GM12878 (cell line): ENCODE measurements around the gene SLC9A3. TPM values are rescaled to one million over a fixed set of nuclear protein-coding genes. Genes with fewer than 3 reads are reported as not detected.

ENCODE experiments used
- BACH1 ChIP-seq: fragments of 450-650 bp; IDR thresholded peaks from 2 replicates; pipeline ENCODE4 v1.6.1; 2017; ENCODE audit warnings: mild to moderate bottlenecking, borderline replicate concordance
- BCL11A ChIP-seq: IDR thresholded peaks from 2 replicates; pipeline ENCODE4 v1.6.1; 2011; ENCODE audit warnings: low read depth, low read length
- BMI1 ChIP-seq: fragments of 450-650 bp; IDR thresholded peaks from 2 replicates; pipeline ENCODE4 v1.6.1; 2016; ENCODE audit warnings: mild to moderate bottlenecking, moderate library complexity, borderline replicate concordance
- BRCA1 ChIP-seq: IDR thresholded peaks from 2 replicates; pipeline ENCODE4 v1.6.1; 2011; ENCODE audit warnings: low read depth, low read length, improper control_type of control experiment
- CREB1 ChIP-seq: IDR thresholded peaks from 2 replicates; pipeline ENCODE4 v1.6.1; 2012; ENCODE audit warnings: low read depth, mild to moderate bottlenecking, inconsistent platforms
- ELK1 ChIP-seq: IDR thresholded peaks from 2 replicates; pipeline ENCODE4 v1.6.1; 2012; ENCODE audit warnings: low read depth, low read length, improper control_type of control experiment
- HSF1 ChIP-seq: fragments of 150-350 bp; IDR thresholded peaks from 2 replicates; pipeline ENCODE4 v1.6.1; 2014; ENCODE audit warnings: mild to moderate bottlenecking, low read depth, low read length
- IKZF2 ChIP-seq, 2 experiments: fragments of 450-650 bp; IDR thresholded peaks; 2 replicates each; pipeline ENCODE4 v1.6.1; 2017; ENCODE audit warnings: mild to moderate bottlenecking in 2 of 2, moderate library complexity in 2 of 2
- JUNB ChIP-seq: IDR thresholded peaks from 2 replicates; pipeline ENCODE4 v1.6.1; 2016; ENCODE audit warnings: antibody characterized with exemption, mild to moderate bottlenecking
- KAT2A ChIP-seq: conservative IDR thresholded peaks from 2 replicates; pipeline ENCODE4 v1.6.1; 2011; ENCODE audit warnings: low read depth, low read length; ENCODE audit not compliant: control insufficient read depth
- LARP7 ChIP-seq: fragments of 450-650 bp; IDR thresholded peaks from 2 replicates; pipeline ENCODE4 v1.6.1; 2017; ENCODE audit warnings: mild to moderate bottlenecking
- MXI1 ChIP-seq: fragments of 150-350 bp; IDR thresholded peaks from 2 replicates; pipeline ENCODE4 v1.6.1; 2011; ENCODE audit warnings: low read depth, mild to moderate bottlenecking, inconsistent platforms, low read length, improper control_type of control experiment
- PAX8 ChIP-seq: fragments of 450-650 bp; IDR thresholded peaks from 2 replicates; pipeline ENCODE4 v1.6.1; 2017; ENCODE audit warnings: mild to moderate bottlenecking, moderate library complexity
- PML ChIP-seq: IDR thresholded peaks from 2 replicates; pipeline ENCODE4 v1.6.1; 2012; ENCODE audit warnings: low read length, inconsistent platforms
- POLR2AphosphoS2 ChIP-seq: IDR thresholded peaks from 2 replicates; pipeline ENCODE4 v1.6.1; 2011; ENCODE audit warnings: low read depth, mild to moderate bottlenecking, low read length, improper control_type of control experiment, moderate library complexity
- RUNX3 ChIP-seq: IDR thresholded peaks from 2 replicates; pipeline ENCODE4 v1.6.1; 2012; ENCODE audit warnings: low read length, inconsistent platforms
- SMARCA5 ChIP-seq: fragments of 450-650 bp; IDR thresholded peaks from 2 replicates; pipeline ENCODE4 v1.6.1; 2017; ENCODE audit warnings: mild to moderate bottlenecking
- STAT1 ChIP-seq: fragments of 450-650 bp; conservative IDR thresholded peaks from 2 replicates; pipeline ENCODE4 v1.6.1; 2014; ENCODE audit warnings: antibody characterized with exemption, mild to moderate bottlenecking
- TBL1XR1 ChIP-seq: IDR thresholded peaks from 2 replicates; pipeline ENCODE4 v1.6.1; 2012; ENCODE audit warnings: low read depth, low read length, improper control_type of control experiment
- TCF12 ChIP-seq: IDR thresholded peaks from 2 replicates; pipeline ENCODE4 v1.6.1; 2011; ENCODE audit warnings: low read depth, mild to moderate bottlenecking, low read length
- YBX1 ChIP-seq: fragments of 450-650 bp; IDR thresholded peaks from 2 replicates; pipeline ENCODE4 v1.6.1; 2016; ENCODE audit warnings: antibody characterized with exemption
- ZBTB4 ChIP-seq: fragments of 450-650 bp; formaldehyde crosslinking; IDR thresholded peaks from 2 replicates; pipeline ENCODE4 v1.4.0; 2022; ENCODE audit warnings: mild to moderate bottlenecking, moderate library complexity
- ZNF207 ChIP-seq: fragments of 450-650 bp; IDR thresholded peaks from 2 replicates; pipeline ENCODE4 v1.6.1; 2014; ENCODE audit warnings: antibody characterized with exemption, mild to moderate bottlenecking, borderline replicate concordance
- ZNF384 ChIP-seq: IDR thresholded peaks from 2 replicates; pipeline ENCODE4 v1.6.1; 2012; ENCODE audit warnings: low read depth, mild to moderate bottlenecking, low read length, improper control_type of control experiment, borderline replicate concordance
- polyA plus RNA-seq, 11 experiments: library from polyadenylated mRNA; depleted of rRNA in 4 of 11; unstranded in 6 of 11; stranded (reverse) in 5 of 11; fragments of >200 nt; fragmentation: Nextera tagmentation in 4 of 11; fragmentation: Illumina TruSeq in 1 of 11; extraction: Ambion mirVana in 4 of 11; extraction: Trizol in 1 of 11; gene quantifications; 1 replicate in 1 of 11; 2 replicates in 10 of 11; pipeline versions ENCODE4 v1.2.1 to v1.2.3, GENCODE V29; 2011 to 2016; ENCODE audit warnings: inconsistent platforms in 2 of 11, missing spikeins in 2 of 11, low read depth in 1 of 11
- total RNA-seq, 4 experiments: library from RNA; depleted of rRNA in 3 of 4; stranded (reverse); fragments of >200 nt in 3 of 4; fragmentation: Illumina TruSeq in 1 of 4; extraction: Trizol in 1 of 4; gene quantifications; 2 replicates each; pipeline versions ENCODE4 v1.2.1 to v1.2.3, GENCODE V29; 2013 to 2021
- TF ChIP-seq, protein P1 (sequence below): fragments of 450-650 bp; IDR thresholded peaks from 2 replicates; pipeline ENCODE4 v1.6.1; 2017; ENCODE audit warnings: mild to moderate bottlenecking, low read depth, inconsistent platforms; ENCODE audit not compliant: poor library complexity, severe bottlenecking

The SLC9A3 gene
- total and polyA plus RNA-seq, 10 of the 15 experiments (the other 5 are each of a cell fraction or from before 2014, with no cell fraction given), result 0.04 to 5.2 (median 2.3) TPM; not detected in 1

DNA sequence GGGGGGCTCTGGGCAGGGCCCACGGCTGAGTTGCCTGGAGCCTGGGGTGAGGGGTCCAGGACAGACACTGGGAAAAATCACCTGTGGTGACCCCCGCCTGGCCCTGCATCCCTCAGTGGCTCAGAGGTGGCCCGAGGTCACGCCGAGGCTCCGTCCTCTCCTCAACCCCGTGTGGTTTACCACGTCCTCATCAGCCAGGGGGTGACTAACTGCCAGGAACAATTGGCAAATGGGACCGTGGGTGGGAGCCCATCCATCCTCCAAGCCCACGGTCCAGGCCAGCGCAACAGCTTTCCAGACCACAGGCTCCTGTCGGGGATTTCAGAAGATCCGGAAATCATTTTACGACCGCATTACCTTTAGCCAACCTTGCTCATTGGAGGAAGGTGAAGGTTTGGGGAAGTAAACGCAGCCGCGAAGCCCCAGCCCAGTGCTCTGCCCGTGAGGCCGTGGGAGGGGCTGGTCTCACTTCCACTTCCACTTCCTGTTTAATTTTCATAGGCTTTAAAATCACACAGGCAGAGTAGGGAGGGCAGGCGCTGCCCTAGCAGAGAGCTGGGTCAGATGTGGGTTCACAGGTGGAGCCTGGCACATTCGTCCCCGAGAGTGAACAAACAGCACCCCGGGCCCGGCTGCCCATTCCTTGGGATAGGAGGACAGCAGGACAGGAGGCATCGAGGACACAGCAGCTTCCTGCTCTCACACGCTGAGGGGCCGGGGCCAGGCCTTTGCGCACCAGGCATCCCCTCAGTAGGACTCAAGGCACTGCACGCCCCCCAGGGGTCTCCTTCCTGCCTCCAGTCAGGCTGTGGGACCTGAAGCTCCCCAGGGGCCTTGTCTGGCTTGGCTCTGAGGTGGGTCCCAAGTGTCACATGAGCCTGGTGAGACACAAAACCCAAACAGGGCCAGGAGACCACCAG, 19.8 kb upstream of the SLC9A3 start (continued):
- TF ChIP-seq MXI1, result no peak
- peak; percentile 91 to 94 for TF ChIP-seq IKZF2 (IDR thresholded peaks at IDR 0.05)
- no peak for TF ChIP-seq TCF12
- no peak for TF ChIP-seq ELK1
- TF ChIP-seq TBL1XR1, result no peak
- TF ChIP-seq LARP7, result 0 out of 2 replicates have a peak, but pooled peaks have one; percentile 68
- TF ChIP-seq ZBTB4 (CRISPR knock-in tag), result no peak
- TF ChIP-seq POLR2AphosphoS2, result no peak
- TF ChIP-seq CREB1, result no peak
- TF ChIP-seq YBX1, result no peak
- no peak for TF ChIP-seq PAX8
- TF ChIP-seq KAT2A, result no peak
- no peak for TF ChIP-seq ZNF384
- no peak for TF ChIP-seq BCL11A
- no peak for TF ChIP-seq PML
- no peak for TF ChIP-seq BACH1
- TF ChIP-seq RUNX3, result peak; percentile 89
- peak; percentile 72 for TF ChIP-seq SMARCA5
- no peak for TF ChIP-seq BRCA1
- TF ChIP-seq, protein P1, sequence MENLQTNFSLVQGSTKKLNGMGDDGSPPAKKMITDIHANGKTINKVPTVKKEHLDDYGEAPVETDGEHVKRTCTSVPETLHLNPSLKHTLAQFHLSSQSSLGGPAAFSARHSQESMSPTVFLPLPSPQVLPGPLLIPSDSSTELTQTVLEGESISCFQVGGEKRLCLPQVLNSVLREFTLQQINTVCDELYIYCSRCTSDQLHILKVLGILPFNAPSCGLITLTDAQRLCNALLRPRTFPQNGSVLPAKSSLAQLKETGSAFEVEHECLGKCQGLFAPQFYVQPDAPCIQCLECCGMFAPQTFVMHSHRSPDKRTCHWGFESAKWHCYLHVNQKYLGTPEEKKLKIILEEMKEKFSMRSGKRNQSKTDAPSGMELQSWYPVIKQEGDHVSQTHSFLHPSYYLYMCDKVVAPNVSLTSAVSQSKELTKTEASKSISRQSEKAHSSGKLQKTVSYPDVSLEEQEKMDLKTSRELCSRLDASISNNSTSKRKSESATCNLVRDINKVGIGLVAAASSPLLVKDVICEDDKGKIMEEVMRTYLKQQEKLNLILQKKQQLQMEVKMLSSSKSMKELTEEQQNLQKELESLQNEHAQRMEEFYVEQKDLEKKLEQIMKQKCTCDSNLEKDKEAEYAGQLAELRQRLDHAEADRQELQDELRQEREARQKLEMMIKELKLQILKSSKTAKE, result no peak
- no peak for TF ChIP-seq STAT1
- no peak for TF ChIP-seq HSF1
- no peak for TF ChIP-seq JUNB
- TF ChIP-seq BMI1, result no peak
- no peak for TF ChIP-seq ZNF207
